Glomerular visceral epithelial cell (primary cell): ENCODE measurements around the gene MAGEE2.
"Not testable (repeated sequence)": the region's sequence is repeated elsewhere in the genome, so short reads cannot be mapped to it uniquely, and the experiment has no call there.

Experiments
- DNase-seq: peaks from one replicate; pipeline ENCODE4 v3.0.0-alpha.2; 2016; ENCODE audit errors: extremely low spot score

MAGEE2 gene, protein sequence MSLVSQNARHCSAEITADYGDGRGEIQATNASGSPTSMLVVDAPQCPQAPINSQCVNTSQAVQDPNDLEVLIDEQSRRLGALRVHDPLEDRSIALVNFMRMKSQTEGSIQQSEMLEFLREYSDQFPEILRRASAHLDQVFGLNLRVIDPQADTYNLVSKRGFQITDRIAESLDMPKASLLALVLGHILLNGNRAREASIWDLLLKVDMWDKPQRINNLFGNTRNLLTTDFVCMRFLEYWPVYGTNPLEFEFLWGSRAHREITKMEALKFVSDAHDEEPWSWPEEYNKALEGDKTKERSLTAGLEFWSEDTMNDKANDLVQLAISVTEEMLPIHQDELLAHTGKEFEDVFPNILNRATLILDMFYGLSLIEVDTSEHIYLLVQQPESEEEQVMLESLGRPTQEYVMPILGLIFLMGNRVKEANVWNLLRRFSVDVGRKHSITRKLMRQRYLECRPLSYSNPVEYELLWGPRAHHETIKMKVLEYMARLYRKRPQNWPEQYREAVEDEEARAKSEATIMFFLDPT

DNA sequence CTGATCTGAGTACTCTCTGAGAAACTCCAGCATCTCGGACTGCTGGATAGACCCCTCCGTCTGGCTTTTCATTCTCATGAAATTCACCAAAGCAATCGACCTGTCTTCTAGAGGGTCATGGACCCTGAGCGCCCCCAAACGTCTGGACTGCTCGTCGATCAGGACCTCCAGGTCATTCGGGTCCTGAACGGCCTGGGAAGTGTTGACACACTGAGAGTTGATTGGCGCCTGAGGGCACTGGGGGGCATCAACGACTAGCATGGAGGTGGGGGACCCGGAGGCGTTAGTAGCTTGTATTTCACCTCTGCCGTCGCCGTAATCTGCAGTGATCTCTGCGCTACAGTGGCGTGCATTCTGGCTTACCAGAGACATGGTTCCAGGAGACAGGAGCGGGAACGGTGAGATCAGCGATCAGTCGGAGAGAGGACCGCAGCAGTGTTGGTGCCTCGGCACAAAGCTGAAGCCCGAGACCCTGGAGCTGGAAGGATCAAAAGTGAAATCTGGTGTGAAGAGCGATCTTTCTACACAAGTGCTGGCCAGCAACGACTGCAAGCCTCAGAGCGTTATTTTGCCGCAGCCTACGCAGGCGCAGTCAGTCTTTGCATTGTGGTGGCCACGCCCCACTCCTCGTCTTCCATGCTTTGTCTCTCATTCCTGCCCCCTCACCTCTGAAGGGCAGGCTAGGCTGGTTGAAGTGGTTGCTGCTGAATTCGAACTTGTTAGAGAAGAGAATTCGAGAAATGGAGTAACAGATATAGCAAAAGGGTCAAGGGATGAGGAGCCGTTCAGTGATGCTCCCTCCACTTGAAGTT is at the start of gene MAGEE2:
MAGEE2 (minus strand) TSS at position 575 of the 812 bp plus-strand sequence; CDS start at position 372, 203 bp downstream.
- no peak for DNase-seq

DNA sequence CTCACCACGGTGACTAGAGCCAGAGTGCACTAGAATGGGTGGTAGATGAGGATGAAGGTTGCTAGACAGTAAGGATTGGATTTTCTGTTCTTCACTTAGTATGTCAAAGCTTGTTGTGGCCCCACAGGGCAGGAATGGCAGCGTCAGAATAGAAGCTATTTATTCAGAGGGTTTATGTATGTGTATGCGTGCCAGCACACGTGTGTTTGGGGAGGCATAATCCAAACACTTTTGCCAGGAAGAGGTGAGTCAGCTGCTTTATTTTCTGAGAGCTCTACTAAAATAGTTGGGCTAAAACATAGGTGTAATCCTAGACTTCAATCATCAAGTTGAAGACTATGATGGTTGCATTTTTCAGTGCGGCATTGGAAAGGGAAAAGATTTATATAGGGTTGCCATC is 1.2 kb upstream of the MAGEE2 start:
- DNase-seq = no peak

DNA sequence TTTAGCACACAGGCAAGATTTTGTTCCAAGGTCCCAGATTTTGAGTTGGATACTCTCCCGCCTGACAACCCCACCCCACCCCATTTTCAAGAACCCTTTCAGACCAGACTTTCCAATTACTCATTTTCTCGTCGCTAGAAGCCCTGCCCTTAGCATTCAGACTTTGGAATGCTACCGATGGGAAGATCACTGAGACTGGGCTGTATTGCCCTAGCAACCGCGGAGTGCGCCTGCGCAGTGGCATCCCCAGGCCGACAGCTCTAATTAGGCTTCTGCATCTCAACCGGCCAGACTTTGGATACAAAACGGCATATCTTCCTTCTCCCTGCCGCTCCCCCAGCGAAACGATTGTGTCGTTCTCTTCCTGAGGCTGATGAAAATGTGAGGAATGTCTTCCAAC is 3.4 kb downstream of the MAGEE2 start:
- no peak for DNase-seq

DNA sequence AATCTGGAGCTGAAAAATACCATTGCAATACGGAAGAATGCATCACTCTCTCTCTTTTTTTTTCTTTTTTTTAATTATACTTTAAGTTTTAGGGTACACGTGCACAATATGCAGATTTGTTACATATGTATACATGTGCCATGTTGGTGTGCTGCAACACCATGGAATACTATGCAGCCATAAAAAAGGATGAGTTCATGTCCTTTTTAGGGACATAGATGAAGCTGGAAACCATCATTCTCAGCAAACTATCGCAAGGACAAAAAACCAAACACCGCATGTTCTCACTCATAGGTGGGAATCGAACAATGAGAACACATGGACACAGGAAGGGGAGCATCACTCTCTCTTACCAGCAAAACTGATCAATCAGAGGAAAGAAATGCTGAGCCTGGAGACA is 17.0 kb downstream of the MAGEE2 start:
- not testable (repeated sequence) for DNase-seq

DNA sequence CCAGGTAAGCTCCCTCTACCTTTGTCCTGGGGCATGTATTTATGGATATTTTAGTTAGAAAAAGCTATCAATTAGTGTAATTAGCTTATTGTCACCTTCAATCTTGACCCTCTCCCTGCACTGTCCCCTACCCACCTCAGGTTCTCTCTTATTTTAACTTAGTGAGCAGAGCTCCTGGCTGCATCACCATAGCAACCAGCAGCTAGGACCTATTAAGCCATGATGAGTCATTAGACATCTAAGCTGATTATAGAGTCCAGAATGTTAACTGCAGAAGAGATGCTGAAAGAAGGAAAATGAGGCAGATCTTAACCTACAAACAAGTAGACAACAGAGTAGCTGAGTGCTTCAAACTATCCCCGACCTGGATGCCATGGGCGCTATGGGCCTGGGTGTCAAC is 36.6 kb downstream of the MAGEE2 start:
- no peak for DNase-seq

DNA sequence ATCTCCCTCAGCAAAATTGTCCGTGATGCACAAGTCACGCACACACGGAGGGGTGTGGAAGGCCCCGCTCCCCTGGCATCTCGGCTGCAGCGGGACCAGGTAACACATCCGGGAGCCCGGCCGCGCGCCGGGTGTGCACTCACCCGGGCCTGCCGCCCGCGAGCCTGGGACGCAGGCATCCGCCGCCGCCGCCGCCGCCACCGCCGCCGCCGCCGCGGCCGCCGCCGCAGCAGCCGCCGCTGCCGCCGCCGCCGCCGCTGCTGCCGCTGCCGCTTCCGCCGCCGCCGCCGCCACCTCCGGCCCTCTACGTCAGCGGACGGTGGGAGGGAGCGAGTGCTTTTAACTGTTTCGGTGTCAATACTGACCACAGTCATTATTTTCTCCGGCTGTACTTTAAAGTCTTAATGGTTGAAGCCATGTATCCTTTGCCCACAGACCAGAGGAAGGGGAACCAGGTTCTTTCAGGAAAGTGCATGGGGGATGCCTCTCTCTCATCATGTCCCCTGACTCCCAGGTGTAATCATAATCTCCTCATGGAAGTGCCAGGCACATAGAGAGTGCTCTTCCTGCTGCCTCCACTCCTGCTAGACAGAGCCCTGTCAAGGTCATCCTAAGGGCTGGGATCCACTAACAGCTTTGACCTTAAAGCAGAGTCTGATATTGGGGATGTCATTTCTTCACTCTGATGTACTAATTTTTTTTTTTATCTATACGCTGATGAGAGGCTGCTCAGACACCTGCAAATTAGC is 38.0 kb downstream of the MAGEE2 start:
- peak; percentile 29 for DNase-seq
